Liver (tissue), 9 donors: ENCODE results near the gene ATL1. TPM values are rescaled to one million over a fixed set of nuclear protein-coding genes. Genes with fewer than 3 reads are reported as not detected.

ENCODE experiments used
- DNase-seq: peaks from one replicate; pipeline ENCODE4 v3.0.0-alpha.2; 2017; ENCODE audit warnings: low spot score
- H3K27ac ChIP-seq, 2 donors: one replicate each; pipeline ENCODE4 v1.7.0; 2013; ENCODE audit warnings: inconsistent platforms in 2 of 2, low read length in 2 of 2, control low read depth in 1 of 2, low read depth in 1 of 2, mild to moderate bottlenecking in 1 of 2
- H3K27me3 ChIP-seq, 4 donors: one replicate each; pipeline versions ENCODE4 v1.6.1 to v1.7.0; 2013; ENCODE audit warnings: low read length in 3 of 4, inconsistent platforms in 1 of 4, mild to moderate bottlenecking in 1 of 4, moderate library complexity in 1 of 4; ENCODE audit not compliant: control insufficient read depth in 4 of 4, insufficient read depth in 4 of 4
- H3K36me3 ChIP-seq, 4 donors: one replicate each; pipeline versions ENCODE4 v1.6.1 to v1.7.0; 2013; ENCODE audit warnings: low read length in 3 of 4, mild to moderate bottlenecking in 3 of 4, low read depth in 1 of 4, moderate library complexity in 1 of 4; ENCODE audit not compliant: control insufficient read depth in 4 of 4, insufficient read depth in 3 of 4
- H3K4me1 ChIP-seq, 4 donors: one replicate each; pipeline versions ENCODE4 v1.6.1 to v1.7.0; 2013; ENCODE audit warnings: low read length in 3 of 4, mild to moderate bottlenecking in 3 of 4, moderate library complexity in 1 of 4; ENCODE audit not compliant: control insufficient read depth in 4 of 4, insufficient read depth in 4 of 4
- H3K4me3 ChIP-seq, 3 donors: one replicate each; pipeline versions ENCODE4 v1.6.1 to v1.7.0; 2013; ENCODE audit warnings: low read length in 3 of 3, control low read depth in 1 of 3, low read depth in 1 of 3, mild to moderate bottlenecking in 1 of 3
- H3K9ac ChIP-seq, 2 donors: one replicate each; pipeline ENCODE4 v1.7.0; 2013; ENCODE audit warnings: low read length in 2 of 2, mild to moderate bottlenecking in 2 of 2, moderate library complexity in 2 of 2, control low read depth in 1 of 2, low read depth in 1 of 2
- H3K9me3 ChIP-seq, 4 donors: one replicate each; pipeline versions ENCODE4 v1.6.1 to v1.7.0; 2013; ENCODE audit warnings: low read length in 3 of 4; ENCODE audit not compliant: control insufficient read depth in 4 of 4
- CTCF ChIP-seq: fragments of 150-350 bp; IDR thresholded peaks from 2 replicates; pipeline ENCODE4 v1.5.1; 2017; ENCODE audit warnings: improper control_type of control experiment, low read depth, low read length; ENCODE audit not compliant: missing input control
- EGR1 ChIP-seq, 2 donors: IDR thresholded peaks; 2 replicates each; pipeline ENCODE4 v1.6.1; 2016 to 2018; ENCODE audit warnings: antibody characterized with exemption in 2 of 2, low read depth in 2 of 2
- FOXA1 ChIP-seq: IDR thresholded peaks from 2 replicates; pipeline ENCODE4 v1.6.1; 2016; ENCODE audit warnings: antibody characterized with exemption
- FOXA2 ChIP-seq: IDR thresholded peaks from 2 replicates; pipeline ENCODE4 v1.6.1; 2016; ENCODE audit warnings: antibody characterized with exemption
- GABPA ChIP-seq, 2 donors: IDR thresholded peaks in 1 of 2; conservative IDR thresholded peaks in 1 of 2; 2 replicates each; pipeline ENCODE4 v1.6.1; 2016; ENCODE audit warnings: antibody characterized with exemption in 2 of 2, mild to moderate bottlenecking in 1 of 2, moderate library complexity in 1 of 2
- HNF4A ChIP-seq, 2 donors: conservative IDR thresholded peaks; 2 replicates each; pipeline ENCODE4 v1.6.1; 2016; ENCODE audit warnings: antibody characterized with exemption in 2 of 2, mild to moderate bottlenecking in 2 of 2
- HNF4G ChIP-seq: IDR thresholded peaks from 2 replicates; pipeline ENCODE4 v1.6.1; 2016; ENCODE audit warnings: antibody characterized with exemption
- JUND ChIP-seq, 2 donors: IDR thresholded peaks; 2 replicates each; pipeline ENCODE4 v1.6.1; 2016; ENCODE audit warnings: antibody characterized with exemption in 2 of 2
- MAX ChIP-seq: IDR thresholded peaks from 2 replicates; pipeline ENCODE4 v1.6.1; 2016; ENCODE audit warnings: antibody characterized with exemption
- NR2F2 ChIP-seq: IDR thresholded peaks from 2 replicates; pipeline ENCODE4 v1.6.1; 2016; ENCODE audit warnings: antibody characterized with exemption
- RAD21 ChIP-seq, 2 donors: IDR thresholded peaks; 2 replicates each; pipeline ENCODE4 v1.6.1; 2016; ENCODE audit warnings: antibody characterized with exemption in 2 of 2, mild to moderate bottlenecking in 2 of 2
- RXRA ChIP-seq, 2 donors: IDR thresholded peaks; 2 replicates each; pipeline ENCODE4 v1.6.1; 2017 to 2018; ENCODE audit warnings: antibody characterized with exemption in 2 of 2, mild to moderate bottlenecking in 1 of 2
- SP1 ChIP-seq: IDR thresholded peaks from 2 replicates; pipeline ENCODE4 v1.6.1; 2018; ENCODE audit warnings: antibody characterized with exemption, mild to moderate bottlenecking
- TAF1 ChIP-seq: conservative IDR thresholded peaks from 2 replicates; pipeline ENCODE4 v1.6.1; 2016; ENCODE audit warnings: antibody characterized with exemption, mild to moderate bottlenecking
- YY1 ChIP-seq: IDR thresholded peaks from 2 replicates; pipeline ENCODE4 v1.6.1; 2016; ENCODE audit warnings: antibody characterized with exemption, mild to moderate bottlenecking
- ZBTB33 ChIP-seq: IDR thresholded peaks from 2 replicates; pipeline ENCODE4 v1.6.1; 2016; ENCODE audit warnings: antibody characterized with exemption
- WGBS: extraction: QIAGEN DNeasy Blood & Tissue Kit; methylation state at CpG from one replicate; pipeline ENCODE4 v1.1.7; 2013; 5-methylcytosine and 5-hydroxymethylcytosine counted together
- polyA plus RNA-seq, 2 donors: library from polyadenylated mRNA; stranded (reverse) in 1 of 2; unstranded in 1 of 2; fragments of 200-250 nt in 1 of 2; fragments of >200 nt in 1 of 2; fragmentation: Nextera tagmentation in 1 of 2; extraction: Ambion mirVana in 1 of 2; gene quantifications; one replicate each; pipeline versions ENCODE4 v1.2.1 to v1.2.3, GENCODE V29; 2013 to 2015
- total RNA-seq, 2 donors: library from RNA; depleted of rRNA; stranded (reverse); fragments of >200 nt; gene quantifications; one replicate each; pipeline ENCODE4 v1.2.3, GENCODE V29; 2014
- TF ChIP-seq, protein P1 (sequence below): IDR thresholded peaks from 2 replicates; pipeline ENCODE4 v1.6.1; 2016; ENCODE audit warnings: antibody characterized with exemption, mild to moderate bottlenecking
- TF ChIP-seq, protein P2 (sequence below): IDR thresholded peaks from 2 replicates; pipeline ENCODE4 v1.6.1; 2016; ENCODE audit warnings: antibody characterized with exemption
- donor health status: healthy.
- donor health status: healthy.
- donor health status: healthy.
- donor health status: healthy.
- donor health status: healthy.

Gene ATL1
- total and polyA plus RNA-seq, 4 donors = 0.17 to 0.79 (median 0.47) TPM

GRCh38 chr14:50541159-50541567 lies 18.8 kb upstream of the ATL1 start (continued):
- TF ChIP-seq, protein P1, sequence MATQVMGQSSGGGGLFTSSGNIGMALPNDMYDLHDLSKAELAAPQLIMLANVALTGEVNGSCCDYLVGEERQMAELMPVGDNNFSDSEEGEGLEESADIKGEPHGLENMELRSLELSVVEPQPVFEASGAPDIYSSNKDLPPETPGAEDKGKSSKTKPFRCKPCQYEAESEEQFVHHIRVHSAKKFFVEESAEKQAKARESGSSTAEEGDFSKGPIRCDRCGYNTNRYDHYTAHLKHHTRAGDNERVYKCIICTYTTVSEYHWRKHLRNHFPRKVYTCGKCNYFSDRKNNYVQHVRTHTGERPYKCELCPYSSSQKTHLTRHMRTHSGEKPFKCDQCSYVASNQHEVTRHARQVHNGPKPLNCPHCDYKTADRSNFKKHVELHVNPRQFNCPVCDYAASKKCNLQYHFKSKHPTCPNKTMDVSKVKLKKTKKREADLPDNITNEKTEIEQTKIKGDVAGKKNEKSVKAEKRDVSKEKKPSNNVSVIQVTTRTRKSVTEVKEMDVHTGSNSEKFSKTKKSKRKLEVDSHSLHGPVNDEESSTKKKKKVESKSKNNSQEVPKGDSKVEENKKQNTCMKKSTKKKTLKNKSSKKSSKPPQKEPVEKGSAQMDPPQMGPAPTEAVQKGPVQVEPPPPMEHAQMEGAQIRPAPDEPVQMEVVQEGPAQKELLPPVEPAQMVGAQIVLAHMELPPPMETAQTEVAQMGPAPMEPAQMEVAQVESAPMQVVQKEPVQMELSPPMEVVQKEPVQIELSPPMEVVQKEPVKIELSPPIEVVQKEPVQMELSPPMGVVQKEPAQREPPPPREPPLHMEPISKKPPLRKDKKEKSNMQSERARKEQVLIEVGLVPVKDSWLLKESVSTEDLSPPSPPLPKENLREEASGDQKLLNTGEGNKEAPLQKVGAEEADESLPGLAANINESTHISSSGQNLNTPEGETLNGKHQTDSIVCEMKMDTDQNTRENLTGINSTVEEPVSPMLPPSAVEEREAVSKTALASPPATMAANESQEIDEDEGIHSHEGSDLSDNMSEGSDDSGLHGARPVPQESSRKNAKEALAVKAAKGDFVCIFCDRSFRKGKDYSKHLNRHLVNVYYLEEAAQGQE = no peak
- TF ChIP-seq FOXA1 (no peak), GABPA (IDR thresholded peaks at IDR 0.05 in 1 of 2, conservative IDR thresholded peaks at IDR 0.05 in 1 of 2) (no peak)

GRCh38 chr14:50542941-50543418 lies 17.0 kb upstream of the ATL1 start:
- DNase-seq = no peak
- WGBS = 4% methylated on average over 2 of the region's 2 CpGs

GRCh38 chr14:50544911-50545310 lies 15.0 kb upstream of the ATL1 start:
- no peaks in the 10 kb centered on the region for H3K4me1 ChIP-seq
- H3K36me3 ChIP-seq = no peaks in the 10 kb centered on the region
- H3K27me3 ChIP-seq = no peaks in the 10 kb centered on the region
- no peaks in the 10 kb centered on the region for H3K9me3 ChIP-seq
- no peak overlapping the region for H3K9ac ChIP-seq
- DNase-seq = no peak
- WGBS = 84% methylated on average over 3 of the region's 3 CpGs
- H3K27ac ChIP-seq = no peak overlapping the region
- H3K4me3 ChIP-seq = no peak overlapping the region
- TF ChIP-seq CTCF (no peak), RAD21 (IDR thresholded peaks at IDR 0.05) (no peak), HNF4G (no peak), JUND (IDR thresholded peaks at IDR 0.05) (no peak), MAX (no peak), TAF1 (no peak), FOXA2 (no peak), NR2F2 (no peak), ZBTB33 (no peak), FOXA1 (no peak), HNF4A (conservative IDR thresholded peaks at IDR 0.05) (no peak), RXRA (IDR thresholded peaks at IDR 0.05) (no peak), GABPA (IDR thresholded peaks at IDR 0.05 in 1 of 2, conservative IDR thresholded peaks at IDR 0.05 in 1 of 2) (no peak), EGR1 (IDR thresholded peaks at IDR 0.05; ENCODE audit: low read depth in 2 of 2) (no peak), YY1 (no peak)
- TF ChIP-seq, protein P2, sequence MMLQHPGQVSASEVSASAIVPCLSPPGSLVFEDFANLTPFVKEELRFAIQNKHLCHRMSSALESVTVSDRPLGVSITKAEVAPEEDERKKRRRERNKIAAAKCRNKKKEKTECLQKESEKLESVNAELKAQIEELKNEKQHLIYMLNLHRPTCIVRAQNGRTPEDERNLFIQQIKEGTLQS = no peak

More at GRCh38 chr14:50542941-50543418, 17.0 kb upstream of the ATL1 start:
- no peaks in the 10 kb centered on the region for H3K9me3 ChIP-seq
- H3K36me3 ChIP-seq = no peaks in the 10 kb centered on the region
- H3K27ac ChIP-seq = no peak overlapping the region
- no peaks in the 10 kb centered on the region for H3K4me1 ChIP-seq
- no peaks in the 10 kb centered on the region for H3K27me3 ChIP-seq
- TF ChIP-seq SP1 (no peak), YY1 (no peak), FOXA1 (no peak), CTCF (peak; percentile 49), RAD21 (IDR thresholded peaks at IDR 0.05) (peak; percentile 62 to 78)
- no peak overlapping the region for H3K4me3 ChIP-seq
- no peak overlapping the region for H3K9ac ChIP-seq
